HG03108 (cell line): Measurements from ENCODE around the gene DAAM1.
A peak's percentile ranks its signal among the peaks of the same experiment; 100 is the strongest.

Experiments used
- ATAC-seq: cut with Tn5 transposase; IDR thresholded peaks from one replicate; pipeline ENCODE4 v1.9.1; 2021; ENCODE audit warnings: moderate library complexity; ENCODE audit not compliant: unreplicated experiment

The DAAM1 gene

GRCh38 chr14:59311723-59312122, 123.3 kb downstream of the DAAM1 start:
- ATAC-seq, result no peak

- ATAC-seq, result peak; percentile 69
These were observed 124.7 kb downstream of the DAAM1 start for GRCh38 chr14:59313144-59313651.

GRCh38 chr14:59313658-59314608, 125.5 kb downstream of the DAAM1 start:
- no peak for ATAC-seq

GRCh38 chr14:59314953-59315599, 126.6 kb downstream of the DAAM1 start:
- ATAC-seq, result no peak

GRCh38 chr14:59316151-59316830, 127.8 kb downstream of the DAAM1 start:
- ATAC-seq, result no peak

- ATAC-seq, result no peak
These were observed 128.9 kb downstream of the DAAM1 start for GRCh38 chr14:59317346-59317745.

DNA sequence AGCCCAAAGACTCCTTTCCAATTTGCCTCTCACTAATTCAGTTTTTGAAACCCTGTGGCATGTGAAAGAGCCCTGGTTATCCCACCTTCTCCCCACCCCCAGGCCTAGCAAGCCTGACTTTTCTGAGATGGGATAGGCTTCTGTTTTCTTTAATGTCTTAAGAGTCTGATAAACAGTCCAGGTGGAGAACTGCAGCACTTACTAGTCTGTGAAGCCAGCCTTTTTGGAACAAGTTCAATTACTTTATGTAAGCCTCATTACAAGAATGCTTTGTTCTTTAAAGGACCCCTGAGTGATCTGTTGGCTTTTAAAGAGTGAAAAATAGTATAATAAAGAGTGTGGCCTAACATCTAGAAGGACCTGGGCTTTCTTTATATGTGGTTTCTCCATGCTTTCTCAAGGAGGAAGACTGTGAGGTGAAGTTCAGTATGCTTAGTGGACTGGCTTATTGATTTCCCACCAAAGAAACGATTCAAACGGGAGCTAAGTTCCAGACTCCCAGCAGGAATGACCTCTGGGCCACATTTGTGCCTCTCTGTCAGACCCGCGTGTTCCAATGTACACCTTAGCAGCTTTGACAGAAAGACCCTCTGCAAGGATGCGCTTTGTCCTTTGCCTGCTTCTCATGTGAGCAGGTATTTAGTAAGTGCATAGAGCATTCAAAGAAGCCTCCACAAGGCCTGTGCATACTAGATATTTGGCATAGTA, 129.5 kb downstream of the DAAM1 start:
- no peak for ATAC-seq

- no peak for ATAC-seq
These were observed 130.4 kb downstream of the DAAM1 start for GRCh38 chr14:59318908-59319307.

DNA sequence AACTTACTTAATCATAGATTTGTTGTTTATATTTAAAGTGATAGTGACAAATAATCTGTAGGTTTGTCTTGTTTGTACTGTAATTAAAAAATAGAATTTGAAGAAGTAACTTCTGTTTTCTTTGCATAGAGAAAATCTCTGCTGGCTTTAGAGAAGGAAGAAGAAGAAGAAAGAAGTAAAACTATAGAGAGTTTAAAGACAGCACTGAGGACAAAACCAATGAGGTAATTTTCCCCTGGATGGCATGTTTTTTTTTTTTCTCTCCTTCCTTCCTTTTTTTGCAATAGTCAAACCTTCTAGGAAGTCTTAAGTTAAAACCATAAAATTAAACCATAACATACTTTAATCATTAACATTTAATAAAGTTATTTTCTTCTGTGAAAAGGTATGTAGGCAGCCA, 131.9 kb downstream of the DAAM1 start:
- no peak for ATAC-seq

- ATAC-seq, result no peak
These were observed 132.5 kb downstream of the DAAM1 start for GRCh38 chr14:59320763-59321625.

DNA sequence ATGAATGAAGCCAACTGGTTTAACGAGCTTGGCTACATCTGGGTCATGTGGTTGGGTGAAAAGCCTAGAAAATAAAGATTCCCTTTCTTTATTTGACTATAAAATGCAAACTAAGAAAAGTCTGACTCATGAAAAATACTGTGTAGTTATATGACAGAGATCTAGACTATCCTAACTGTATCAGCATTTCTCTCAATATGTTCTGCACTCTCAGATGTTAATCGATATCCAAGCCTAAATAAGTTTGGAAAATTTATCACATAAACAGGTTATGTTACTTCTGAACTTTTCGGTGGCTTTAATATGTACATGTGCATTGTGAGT, 133.1 kb downstream of the DAAM1 start:
- ATAC-seq, result no peak

GRCh38 chr14:59325906-59326305, 137.4 kb downstream of the DAAM1 start:
- no peak for ATAC-seq

GRCh38 chr14:59328454-59328853, 140.0 kb downstream of the DAAM1 start:
- no peak for ATAC-seq

DNA sequence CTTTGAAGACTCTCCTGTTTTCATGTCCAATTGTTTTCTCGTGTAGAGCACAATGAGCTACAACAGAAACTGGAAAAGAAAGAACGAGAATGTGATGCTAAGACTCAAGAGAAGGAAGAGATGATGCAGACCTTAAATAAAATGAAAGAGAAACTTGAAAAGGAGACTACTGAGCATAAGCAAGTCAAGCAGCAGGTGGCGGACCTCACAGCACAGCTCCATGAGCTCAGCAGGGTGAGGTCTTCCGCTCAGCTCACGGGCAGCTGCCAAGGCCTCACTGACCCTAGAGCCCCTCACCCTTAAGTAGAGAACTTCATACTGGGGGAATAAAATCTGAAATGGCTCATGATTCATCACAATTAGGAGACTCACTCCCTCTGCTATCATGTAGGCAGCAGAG, 142.0 kb downstream of the DAAM1 start:
- ATAC-seq, result peak; percentile 64

- no peak for ATAC-seq
These were observed 142.8 kb downstream of the DAAM1 start for GRCh38 chr14:59331217-59331616.

GRCh38 chr14:59332727-59333126, 144.3 kb downstream of the DAAM1 start:
- no peak for ATAC-seq

GRCh38 chr14:59333235-59333634, 144.8 kb downstream of the DAAM1 start:
- ATAC-seq, result no peak

GRCh38 chr14:59333668-59334067, 145.2 kb downstream of the DAAM1 start:
- ATAC-seq, result no peak

DNA sequence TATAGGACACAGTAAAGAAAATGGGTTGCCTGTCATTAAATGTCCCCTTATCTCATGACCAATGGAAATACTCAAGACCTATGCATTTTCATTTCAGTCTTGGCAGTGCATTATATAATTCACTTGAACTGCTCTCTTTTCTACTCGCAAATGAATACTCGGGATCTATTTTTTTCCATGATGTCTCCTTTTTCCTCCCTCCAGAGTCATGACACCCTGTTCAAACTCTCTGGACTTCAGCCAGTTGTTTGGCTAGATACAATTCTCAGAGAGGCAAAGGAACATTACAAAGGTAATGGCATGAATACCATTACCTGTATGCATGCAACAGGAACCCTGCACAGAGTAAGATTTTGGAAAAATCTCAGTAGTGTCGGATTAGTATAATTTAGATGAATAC, 145.8 kb downstream of the DAAM1 start:
- no peak for ATAC-seq

DNA sequence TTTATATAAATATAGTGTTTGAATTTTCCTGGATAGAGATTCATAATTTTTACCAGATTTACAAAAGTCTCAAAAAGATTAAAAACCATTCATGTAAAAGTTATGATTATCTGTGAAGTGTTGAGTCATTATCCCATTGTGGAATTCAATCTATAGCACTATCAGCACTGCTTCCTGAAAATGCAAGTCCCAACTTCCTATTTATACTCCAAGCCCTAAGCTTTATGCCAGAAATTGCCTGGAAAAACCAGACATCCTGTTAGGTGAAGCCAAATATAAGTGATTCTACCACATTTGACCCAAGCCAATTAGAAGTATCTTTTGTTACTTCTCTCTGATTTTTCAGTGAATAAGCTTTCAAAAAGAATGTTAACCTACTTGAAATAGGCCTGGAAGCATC, 147.6 kb downstream of the DAAM1 start:
- no peak for ATAC-seq
